Tongue (tissue), 2 donors: ENCODE measurements around the gene PHLDB1. TPM values are rescaled to one million over a fixed set of nuclear protein-coding genes. Genes with fewer than 3 reads are reported as not detected.
A peak's percentile ranks its signal among the peaks of the same experiment; 100 is the strongest.

Experiments used
- DNase-seq: peaks from one replicate; pipeline ENCODE4 v3.0.0-alpha.2; 2015
- total RNA-seq: library from RNA; depleted of rRNA; stranded (reverse); fragments of >200 nt; gene quantifications from one replicate; pipeline ENCODE4 v1.2.3, GENCODE V29; 2014

The PHLDB1 gene
- total RNA-seq, 1 donor from 2014 or later: 103 TPM

- no peak for DNase-seq
These were observed 33.1 kb downstream of the PHLDB1 start for GRCh38 chr11:118640332-118641154.

GRCh38 chr11:118641397-118642019 lies 34.1 kb downstream of the PHLDB1 start:
- DNase-seq: peak; percentile 50

GRCh38 chr11:118643142-118643994 lies 36.0 kb downstream of the PHLDB1 start:
- DNase-seq: no peak

DNA sequence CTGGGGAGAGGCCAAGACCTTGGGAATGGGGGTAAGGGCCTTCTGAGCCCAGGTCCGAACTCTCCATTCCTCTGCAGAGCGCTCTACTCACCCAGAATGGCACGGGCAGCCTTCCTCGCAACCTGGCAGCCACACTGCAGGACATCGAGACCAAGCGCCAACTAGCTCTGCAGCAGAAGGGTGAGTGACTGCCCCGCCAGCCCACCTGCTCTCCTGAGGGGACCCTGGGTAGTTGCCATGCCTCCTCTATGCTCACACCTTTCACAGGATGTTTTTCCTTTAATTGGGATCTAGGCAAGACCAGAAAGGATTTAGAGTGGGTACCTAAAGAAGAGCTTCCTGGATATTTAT lies 36.6 kb downstream of the PHLDB1 start:
- no peak for DNase-seq

DNA sequence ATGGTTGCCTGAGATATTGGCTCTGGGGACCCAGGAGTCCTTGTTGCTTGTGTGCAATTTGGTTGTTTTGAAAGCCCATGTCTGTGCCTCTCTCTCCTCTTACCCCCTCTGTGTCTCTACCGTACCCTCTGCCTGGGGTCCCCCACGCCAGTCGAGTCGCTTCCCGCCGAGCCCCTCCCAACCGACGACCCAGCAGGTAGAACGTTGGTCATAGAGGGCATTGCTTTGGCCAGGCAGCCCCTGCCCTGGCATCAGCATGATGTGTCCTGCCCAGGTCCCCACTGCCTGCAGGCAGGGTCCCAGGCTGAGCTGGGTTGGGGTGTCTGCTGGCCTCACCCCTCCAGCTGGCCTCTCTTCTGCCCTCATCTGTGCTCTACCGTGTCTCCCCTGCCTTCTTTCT lies 37.1 kb downstream of the PHLDB1 start:
- DNase-seq: no peak

GRCh38 chr11:118645066-118645715 lies 37.8 kb downstream of the PHLDB1 start:
- no peak for DNase-seq

DNA sequence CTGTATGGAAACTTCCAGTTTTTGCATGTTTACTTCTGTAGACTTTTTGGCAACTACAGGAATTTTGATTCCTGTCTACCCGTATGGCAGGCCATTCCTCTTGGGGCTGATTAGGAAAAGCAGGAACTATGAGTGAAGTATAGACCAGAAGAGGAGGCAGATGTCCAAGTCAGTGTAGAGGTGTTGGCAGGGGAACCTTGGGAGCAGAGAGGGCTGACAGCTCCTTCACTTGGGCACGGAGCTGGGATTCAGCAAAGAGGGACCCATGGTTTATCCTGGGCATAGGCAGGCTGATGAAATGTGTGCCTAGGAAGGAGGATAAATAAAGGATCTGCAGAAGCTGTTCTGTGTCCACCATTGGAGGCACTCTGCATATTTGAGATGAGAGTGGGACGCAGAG lies 39.0 kb downstream of the PHLDB1 start:
- DNase-seq: no peak

GRCh38 chr11:118648291-118648690 lies 40.9 kb downstream of the PHLDB1 start:
- DNase-seq: no peak

DNA sequence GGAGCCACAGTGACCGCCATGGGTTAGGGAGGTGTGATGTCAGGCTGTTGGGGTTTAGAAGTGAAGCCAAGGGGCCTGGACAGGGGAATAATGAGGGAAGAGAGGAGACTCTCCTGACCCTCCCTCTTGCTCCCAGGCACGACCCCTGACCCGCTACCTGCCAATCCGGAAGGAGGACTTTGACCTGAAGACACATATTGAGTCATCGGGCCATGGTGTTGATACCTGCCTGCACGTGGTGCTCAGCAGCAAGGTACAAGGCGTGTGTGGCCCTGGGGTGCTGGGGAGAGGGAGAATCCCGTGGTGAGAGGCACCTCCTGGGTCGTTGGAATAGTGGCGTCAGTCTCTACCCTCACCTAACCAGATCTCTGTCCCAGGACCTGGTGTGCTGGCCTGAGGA lies 42.5 kb downstream of the PHLDB1 start:
- DNase-seq: no peak

GRCh38 chr11:118650366-118650765 lies 43.0 kb downstream of the PHLDB1 start:
- no peak for DNase-seq

GRCh38 chr11:118651820-118652219 lies 44.4 kb downstream of the PHLDB1 start:
- no peak for DNase-seq

DNA sequence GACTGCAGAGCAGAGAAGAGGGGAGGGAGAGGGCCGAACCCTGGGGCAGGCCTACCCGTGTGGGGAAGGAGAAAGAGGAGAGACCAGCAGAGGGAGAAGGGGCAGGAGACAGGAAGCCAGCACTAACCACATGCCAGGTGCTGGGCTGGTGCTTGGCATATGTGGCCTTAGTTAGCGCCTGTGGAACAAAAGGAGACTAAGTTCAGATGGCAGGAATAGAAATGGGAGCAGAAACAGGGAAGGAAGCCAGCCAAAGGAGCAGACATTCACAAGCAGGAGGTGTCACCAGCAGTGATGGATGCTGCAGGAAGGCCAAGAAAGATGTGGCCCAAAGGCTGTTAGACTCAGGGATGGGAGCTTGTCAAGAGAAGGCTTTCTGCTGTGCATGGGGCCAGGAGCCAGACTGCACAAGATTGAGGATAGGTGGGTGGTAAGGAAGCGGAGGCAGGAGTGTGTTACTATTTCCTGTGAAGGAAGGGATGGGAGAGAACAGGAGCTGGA lies 45.3 kb downstream of the PHLDB1 start:
- DNase-seq: no peak

GRCh38 chr11:118653684-118654390 lies 46.4 kb downstream of the PHLDB1 start:
- DNase-seq: no peak

DNA sequence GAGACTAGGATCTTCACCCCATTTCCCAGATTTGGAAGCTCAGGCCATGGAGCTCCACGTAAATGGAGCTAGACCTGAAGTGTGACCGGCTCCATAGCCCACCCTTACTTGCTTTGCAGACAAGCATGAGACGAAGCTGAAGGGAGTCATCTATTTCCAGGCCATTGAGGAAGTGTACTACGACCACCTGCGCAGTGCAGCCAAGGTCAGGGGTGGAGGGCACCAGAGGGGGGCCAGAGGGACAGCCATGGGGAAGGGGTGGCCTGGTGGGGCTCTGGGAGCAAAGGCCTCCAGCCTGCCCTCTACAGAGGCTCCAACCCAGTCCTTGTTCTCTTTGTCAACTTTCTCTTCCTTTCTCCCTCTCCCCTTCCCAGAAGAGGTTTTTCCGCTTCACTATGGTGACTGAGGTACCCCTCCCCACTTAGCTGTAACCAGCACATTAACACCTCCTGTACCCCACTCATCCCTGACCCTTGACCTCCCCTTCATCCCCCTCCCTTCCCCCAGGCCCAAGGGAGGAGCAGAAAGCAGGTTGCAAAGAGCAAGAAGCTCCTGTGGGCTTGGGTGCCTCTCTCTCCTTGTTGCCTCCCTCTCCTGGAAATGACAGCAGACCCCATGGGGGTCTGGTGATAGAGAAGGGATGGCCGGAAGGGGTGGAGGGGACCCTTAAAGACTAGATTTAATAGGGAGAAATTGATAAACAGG lies 48.2 kb downstream of the PHLDB1 start:
- DNase-seq: no peak

DNA sequence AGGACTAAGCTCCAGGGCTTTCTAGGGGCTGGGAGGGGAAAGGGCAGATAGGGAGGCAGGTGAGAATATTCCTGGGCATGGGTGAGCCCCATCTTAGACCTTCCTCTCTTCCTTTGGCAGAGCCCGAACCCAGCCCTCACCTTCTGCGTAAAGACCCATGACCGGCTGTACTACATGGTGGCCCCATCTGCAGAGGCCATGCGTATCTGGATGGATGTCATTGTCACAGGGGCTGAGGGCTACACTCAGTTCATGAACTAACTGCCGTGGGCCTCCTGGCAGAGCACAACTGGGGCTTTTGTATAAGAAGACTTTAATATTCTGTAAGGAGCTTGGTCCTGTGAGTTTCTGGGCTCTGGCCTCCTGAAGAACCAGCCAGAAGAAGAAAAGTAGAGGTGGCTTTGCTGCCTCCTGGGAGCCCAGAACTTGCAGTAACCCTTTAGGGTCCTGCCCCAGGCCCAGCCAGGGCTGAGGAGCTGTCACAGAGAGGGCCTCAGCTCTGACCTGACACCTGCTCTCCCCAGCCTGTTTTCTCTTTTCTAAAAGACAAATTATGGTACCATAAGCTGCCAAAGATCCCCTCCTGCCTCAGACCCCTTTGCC lies 49.2 kb downstream of the PHLDB1 start:
- DNase-seq: no peak

- no peak for DNase-seq
These were observed 49.8 kb downstream of the PHLDB1 start for GRCh38 chr11:118657238-118657637.

DNA sequence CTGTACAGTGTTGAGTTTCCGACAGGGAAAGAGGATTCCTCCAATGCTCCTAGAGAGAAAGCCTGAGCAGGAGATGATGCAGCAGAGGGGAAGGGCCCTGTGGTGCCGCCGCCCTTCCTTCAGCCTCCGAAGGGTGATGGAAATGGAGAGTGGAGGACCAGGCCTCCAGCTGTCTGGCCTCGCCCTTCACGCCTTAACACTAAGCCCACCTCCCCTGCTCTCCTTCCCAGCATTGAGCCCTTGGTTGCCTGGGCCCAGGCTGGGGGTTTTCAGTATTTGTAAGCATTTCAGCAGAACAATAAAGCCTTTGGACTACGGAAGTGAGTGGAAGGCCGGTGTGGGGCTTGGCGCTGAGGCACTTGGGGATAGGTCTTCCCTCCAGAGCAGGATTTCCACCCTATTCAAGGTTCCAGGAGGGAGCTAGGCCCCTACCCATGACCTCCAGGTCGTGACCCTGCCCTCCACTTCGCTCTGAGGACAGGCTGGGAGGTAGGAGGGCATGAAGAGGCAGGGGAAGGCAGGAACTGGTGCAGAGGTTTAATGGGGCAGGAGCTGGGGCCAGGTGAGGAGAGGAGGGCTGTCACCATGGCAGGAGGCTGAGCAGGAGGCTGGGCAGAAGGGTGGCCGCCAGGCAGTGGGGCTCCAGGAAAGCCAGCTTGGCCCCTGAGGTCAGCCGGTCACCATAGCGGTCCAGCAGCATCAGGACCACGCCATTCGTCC lies 50.5 kb downstream of the PHLDB1 start:
- DNase-seq: no peak

GRCh38 chr11:118658429-118659313 lies 51.3 kb downstream of the PHLDB1 start:
- DNase-seq: no peak
